Measurements from ENCODE around the gene TMEM178A.

The TMEM178A gene

DNA sequence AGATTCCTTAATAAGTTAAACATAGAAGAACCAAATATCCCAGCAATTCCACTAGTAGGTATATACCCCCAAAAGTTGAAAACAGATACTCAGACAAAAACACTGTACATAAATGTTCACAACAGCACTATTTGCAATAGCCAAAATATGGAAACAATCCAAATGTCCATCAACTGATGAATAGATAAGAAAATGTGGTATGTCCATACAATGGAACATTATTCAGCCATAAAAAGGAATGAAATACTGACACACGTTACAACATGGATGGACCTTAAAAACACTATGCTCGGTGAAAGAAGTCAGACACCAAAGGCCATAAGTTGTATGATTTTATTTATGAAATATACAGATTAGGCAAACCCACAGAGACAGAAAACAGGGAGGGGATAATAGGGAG, 12.5 kb downstream of the TMEM178A start:
- TF ChIP-seq, protein P1, sequence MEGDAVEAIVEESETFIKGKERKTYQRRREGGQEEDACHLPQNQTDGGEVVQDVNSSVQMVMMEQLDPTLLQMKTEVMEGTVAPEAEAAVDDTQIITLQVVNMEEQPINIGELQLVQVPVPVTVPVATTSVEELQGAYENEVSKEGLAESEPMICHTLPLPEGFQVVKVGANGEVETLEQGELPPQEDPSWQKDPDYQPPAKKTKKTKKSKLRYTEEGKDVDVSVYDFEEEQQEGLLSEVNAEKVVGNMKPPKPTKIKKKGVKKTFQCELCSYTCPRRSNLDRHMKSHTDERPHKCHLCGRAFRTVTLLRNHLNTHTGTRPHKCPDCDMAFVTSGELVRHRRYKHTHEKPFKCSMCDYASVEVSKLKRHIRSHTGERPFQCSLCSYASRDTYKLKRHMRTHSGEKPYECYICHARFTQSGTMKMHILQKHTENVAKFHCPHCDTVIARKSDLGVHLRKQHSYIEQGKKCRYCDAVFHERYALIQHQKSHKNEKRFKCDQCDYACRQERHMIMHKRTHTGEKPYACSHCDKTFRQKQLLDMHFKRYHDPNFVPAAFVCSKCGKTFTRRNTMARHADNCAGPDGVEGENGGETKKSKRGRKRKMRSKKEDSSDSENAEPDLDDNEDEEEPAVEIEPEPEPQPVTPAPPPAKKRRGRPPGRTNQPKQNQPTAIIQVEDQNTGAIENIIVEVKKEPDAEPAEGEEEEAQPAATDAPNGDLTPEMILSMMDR (conservative IDR thresholded peaks at IDR 0.05) = no peak

DNA sequence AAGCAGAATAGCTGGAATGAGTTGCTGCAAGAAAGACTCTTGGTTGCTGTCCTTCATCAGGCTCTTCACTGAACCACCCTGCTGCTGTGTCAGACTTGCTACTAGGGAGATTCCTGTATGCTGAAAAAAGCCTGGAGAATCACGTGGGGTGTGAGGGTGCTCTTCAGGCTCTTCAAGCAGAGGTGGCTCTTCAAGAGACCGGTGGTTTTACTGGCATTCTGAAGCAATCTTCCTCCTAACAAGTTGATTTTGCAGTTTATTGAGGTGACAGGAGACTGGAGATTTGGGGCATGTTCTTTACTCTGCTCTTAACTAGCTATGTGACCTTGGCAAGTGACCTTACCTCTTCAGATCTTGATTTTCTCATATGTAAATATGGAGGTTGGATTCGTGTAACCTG, 14.1 kb downstream of the TMEM178A start:
- TF ChIP-seq, protein P1 (conservative IDR thresholded peaks at IDR 0.05) = no peak
- no peak overlapping the region for H3K27ac ChIP-seq

More for the DNA sequence above, 12.5 kb downstream of the TMEM178A start:
- H3K27ac ChIP-seq = no peak overlapping the region

DNA sequence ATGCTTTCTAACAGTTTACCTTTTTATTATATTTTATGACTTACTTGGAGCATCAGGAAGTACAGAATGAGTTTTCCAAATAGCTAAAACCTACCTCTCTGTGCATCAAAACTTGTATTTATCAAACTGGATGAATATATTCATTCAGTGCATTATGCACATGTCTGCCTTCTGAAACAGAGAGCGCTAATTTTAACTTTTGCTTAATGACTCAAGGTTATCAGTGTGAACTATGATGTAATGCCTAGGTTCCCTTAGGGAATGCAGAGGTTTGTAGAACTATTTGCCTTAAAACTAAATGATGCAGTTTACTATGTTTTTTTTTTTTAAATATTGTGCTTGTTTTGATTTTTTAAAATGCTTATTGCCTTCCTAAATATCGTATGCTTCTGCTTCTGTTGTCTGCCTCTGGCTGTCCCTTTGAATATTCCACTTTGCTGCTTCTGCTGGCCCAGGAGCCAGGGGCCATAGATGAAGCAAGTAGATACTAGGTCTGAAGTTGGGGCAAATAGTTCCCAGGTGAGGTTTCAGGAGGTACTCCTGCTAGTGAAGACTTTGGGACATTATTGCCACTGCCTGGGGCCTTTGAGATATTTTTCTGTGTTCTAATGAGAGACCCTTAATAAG, 16.5 kb downstream of the TMEM178A start:
- TF ChIP-seq, protein P1 (conservative IDR thresholded peaks at IDR 0.05) = no peak
- H3K27ac ChIP-seq = no peak overlapping the region

DNA sequence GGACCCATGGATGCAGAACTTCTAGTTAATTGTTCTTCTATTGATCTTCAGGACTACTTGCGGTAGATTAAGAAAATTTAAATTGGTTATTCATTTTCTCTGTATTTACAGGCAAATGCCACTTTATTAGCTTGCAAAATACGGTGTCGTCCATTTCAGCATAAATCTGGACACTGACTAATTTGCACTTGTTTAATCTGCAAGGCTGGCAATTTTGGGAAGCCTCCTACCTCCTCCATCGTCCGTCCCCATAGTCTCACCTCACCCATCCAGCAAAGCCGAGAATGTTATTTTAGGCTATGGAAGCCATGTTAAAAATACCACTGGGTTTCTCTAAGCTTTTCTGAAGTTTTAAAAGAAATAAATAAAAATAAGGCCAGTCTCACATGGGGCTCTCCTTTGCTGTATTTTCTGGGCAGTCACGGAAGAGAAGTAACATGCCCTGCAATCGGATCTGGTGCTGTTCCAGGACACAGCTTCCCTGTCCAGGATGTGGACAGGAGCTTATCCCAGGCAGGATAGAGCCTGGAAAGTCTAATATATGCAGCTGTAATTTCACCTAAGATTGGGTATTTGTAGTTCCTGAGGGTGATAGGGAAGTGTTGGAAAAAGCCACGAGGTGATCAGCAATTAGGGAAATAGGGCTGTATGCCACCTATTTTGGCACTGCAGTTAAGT, 17.4 kb downstream of the TMEM178A start:
- TF ChIP-seq, protein P1 (conservative IDR thresholded peaks at IDR 0.05) = no peak
- no peak overlapping the region for H3K27ac ChIP-seq

DNA sequence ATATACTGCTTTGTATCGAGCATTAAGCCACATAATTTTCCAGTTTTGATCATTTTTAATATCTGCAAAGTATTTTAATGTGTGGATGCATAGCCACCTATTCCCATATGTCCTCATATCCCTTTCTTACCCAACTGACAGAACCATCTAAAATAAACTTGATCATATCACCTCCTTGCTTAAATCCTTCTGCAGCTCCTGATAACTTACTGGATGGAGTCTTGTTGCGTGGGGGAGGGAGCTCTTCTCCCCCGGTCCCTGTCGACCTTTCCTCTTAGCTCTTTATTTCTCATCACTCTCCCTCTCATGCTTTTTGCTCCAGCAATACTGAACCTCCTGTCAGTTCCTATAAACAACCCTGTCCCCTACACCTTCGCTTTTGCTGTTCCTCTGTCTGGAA, 18.7 kb downstream of the TMEM178A start:
- no peak overlapping the region for H3K27ac ChIP-seq
- TF ChIP-seq, protein P1 (conservative IDR thresholded peaks at IDR 0.05) = no peak

DNA sequence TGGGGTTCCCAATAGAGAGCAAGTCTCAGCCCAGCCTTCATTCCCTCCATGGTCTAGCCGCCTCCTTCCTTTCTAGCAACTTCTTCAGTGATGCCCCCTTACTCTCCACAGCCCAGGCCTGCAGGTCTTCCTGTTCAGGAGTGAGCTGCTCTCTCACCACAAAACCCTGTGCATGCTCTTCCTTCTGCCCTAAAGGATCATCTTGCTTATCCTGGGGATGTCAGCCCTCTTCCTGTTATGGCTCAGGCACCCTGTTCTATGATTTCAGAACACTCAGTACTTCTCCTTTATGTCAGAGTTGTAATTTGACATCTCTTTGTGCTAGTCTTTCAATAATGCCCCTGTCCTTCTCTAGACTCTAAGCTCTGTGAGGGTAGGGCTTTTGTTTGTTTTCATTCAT, 19.4 kb downstream of the TMEM178A start:
- TF ChIP-seq, protein P1 (conservative IDR thresholded peaks at IDR 0.05) = no peak
- H3K27ac ChIP-seq = no peak overlapping the region

DNA sequence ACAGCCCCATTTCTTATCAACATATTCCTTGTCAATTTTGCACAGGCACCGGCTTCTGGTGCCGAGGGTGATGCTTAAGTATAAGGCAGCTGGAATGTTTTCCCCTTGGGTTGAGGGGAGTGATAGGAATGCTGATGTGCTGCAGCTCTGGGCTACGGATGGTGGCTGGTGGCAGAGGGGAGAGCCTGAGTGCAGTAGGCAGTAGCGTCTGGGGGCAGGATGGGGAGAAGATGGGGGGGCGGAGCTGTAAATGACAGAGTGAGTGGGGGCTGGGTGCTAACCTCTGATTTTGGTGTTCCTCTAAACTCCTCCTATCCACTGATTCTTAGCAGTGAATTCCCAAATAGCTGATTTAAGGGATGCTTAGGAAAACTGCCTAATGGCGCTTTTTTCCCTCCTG, 20.7 kb downstream of the TMEM178A start:
- TF ChIP-seq, protein P1 (conservative IDR thresholded peaks at IDR 0.05) = no peak
- H3K27ac ChIP-seq = no peak overlapping the region
